C4-2B (cell line): ENCODE data around the gene RNLS.
"Not testable (repeated sequence)": the region's sequence is repeated elsewhere in the genome, so short reads cannot be mapped to it uniquely, and the experiment has no call there.

Source experiments
- CTCF ChIP-seq: fragments of 450-650 bp; conservative IDR thresholded peaks from 2 replicates; pipeline ENCODE4 v1.5.1; 2017; ENCODE audit warnings: mild to moderate bottlenecking
- ZFX ChIP-seq: fragments of 450-650 bp; IDR thresholded peaks from 2 replicates; pipeline ENCODE4 v1.6.1; 2017

GRCh38 chr10:88486816-88487215, 96.3 kb downstream of the RNLS start:
- TF ChIP-seq CTCF, ZFX: not testable (repeated sequence)
